HEK293T (cell line): ENCODE data around the gene ASCC1.

Source experiments
- CTCF ChIA-PET: fragments of 350-600 bp; formaldehyde crosslinking; extraction: SDS; loops from one replicate; lab custom pipeline; 2021; ENCODE audit warnings: antibody characterized with exemption, inconsistent platforms; lab: Yijun Ruan, JAX
- POLR2A ChIA-PET: fragments of 350-600 bp; formaldehyde crosslinking; extraction: SDS; loops from one replicate; lab custom pipeline; 2020; ENCODE audit warnings: antibody characterized with exemption, inconsistent platforms; lab: Yijun Ruan, JAX
- DNase-seq: peaks from one replicate; pipeline ENCODE4 v3.0.0; 2012; ENCODE audit warnings: mixed read lengths; ENCODE audit errors: extremely low spot score
- ARNT ChIP-seq: fragments of 450-650 bp; IDR thresholded peaks from 2 replicates; pipeline ENCODE4 v1.6.1; 2017; ENCODE audit warnings: mild to moderate bottlenecking
- BHLHE40 ChIP-seq: fragments of 450-650 bp; IDR thresholded peaks from 2 replicates; pipeline ENCODE4 v1.6.1; 2016; ENCODE audit warnings: mild to moderate bottlenecking, moderate library complexity, borderline replicate concordance
- CTBP1 ChIP-seq: fragments of 450-650 bp; IDR thresholded peaks from 2 replicates; pipeline ENCODE4 v1.6.1; 2016; ENCODE audit warnings: borderline replicate concordance
- ELF4 ChIP-seq: fragments of 450-650 bp; IDR thresholded peaks from 2 replicates; pipeline ENCODE4 v1.6.1; 2017; ENCODE audit warnings: antibody characterized with exemption
- FOXA1 ChIP-seq: fragments of 450-650 bp; IDR thresholded peaks from 2 replicates; pipeline ENCODE4 v1.6.1; 2016; ENCODE audit warnings: mild to moderate bottlenecking
- FOXK2 ChIP-seq: fragments of 450-650 bp; IDR thresholded peaks from 2 replicates; pipeline ENCODE4 v1.6.1; 2016; ENCODE audit warnings: mild to moderate bottlenecking
- FOXM1 ChIP-seq: fragments of 450-650 bp; IDR thresholded peaks from 2 replicates; pipeline ENCODE4 v1.6.1; 2017; ENCODE audit warnings: mild to moderate bottlenecking, borderline replicate concordance
- HDGF ChIP-seq: fragments of 450-650 bp; IDR thresholded peaks from 2 replicates; pipeline ENCODE4 v1.6.1; 2017; ENCODE audit warnings: antibody characterized with exemption, borderline replicate concordance
- L3MBTL2 ChIP-seq: fragments of 450-650 bp; conservative IDR thresholded peaks from 2 replicates; pipeline ENCODE4 v1.6.1; 2016; ENCODE audit warnings: mild to moderate bottlenecking
- LEF1 ChIP-seq: fragments of 450-650 bp; IDR thresholded peaks from 2 replicates; pipeline ENCODE4 v1.6.1; 2017; ENCODE audit warnings: mild to moderate bottlenecking, borderline replicate concordance
- NFRKB ChIP-seq: fragments of 450-650 bp; IDR thresholded peaks from 2 replicates; pipeline ENCODE4 v1.6.1; 2016; ENCODE audit warnings: mild to moderate bottlenecking, moderate library complexity
- SP1 ChIP-seq: fragments of 450-650 bp; IDR thresholded peaks from 2 replicates; pipeline ENCODE4 v1.6.1; 2017
- SUZ12 ChIP-seq: fragments of 450-650 bp; IDR thresholded peaks from 2 replicates; pipeline ENCODE4 v1.6.1; 2016; ENCODE audit warnings: mild to moderate bottlenecking
- TARDBP ChIP-seq: fragments of 450-650 bp; IDR thresholded peaks from 2 replicates; pipeline ENCODE4 v1.6.1; 2016
- ZNF384 ChIP-seq: fragments of 450-650 bp; IDR thresholded peaks from 2 replicates; pipeline ENCODE4 v1.6.1; 2016
- TF ChIP-seq, protein P1 (sequence below): fragments of 450-650 bp; IDR thresholded peaks from 2 replicates; pipeline ENCODE4 v1.6.1; 2016

The ASCC1 gene

DNA sequence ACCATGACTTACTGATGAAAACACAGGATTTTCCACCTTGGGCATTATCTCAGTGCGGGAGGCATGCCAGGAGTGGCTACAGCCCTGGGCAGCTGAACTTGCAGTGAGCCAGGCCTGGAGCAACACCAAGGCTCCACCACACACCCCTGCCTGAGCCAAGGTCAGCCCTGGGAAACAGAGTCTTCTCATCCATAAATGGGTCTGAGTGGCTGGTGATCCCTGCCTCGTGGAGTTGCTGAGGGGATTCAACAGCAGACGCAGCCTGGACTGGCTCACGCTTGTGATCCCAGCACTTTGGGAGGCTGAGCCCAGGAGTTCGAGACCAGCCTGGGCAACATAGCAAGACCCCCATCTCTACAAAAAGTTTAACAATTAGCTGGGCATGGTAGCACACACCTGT is 160.0 kb downstream of the ASCC1 start:
- no peak for DNase-seq
- CTCF ChIA-PET, result no interaction called here
- POLR2A ChIA-PET, result interaction anchor here (2.4 kb wide), 1 partner anchor 265 kb away, joined by 6 read pairs; no protein-coding TSS in a partner anchor
- TF ChIP-seq, protein P1, sequence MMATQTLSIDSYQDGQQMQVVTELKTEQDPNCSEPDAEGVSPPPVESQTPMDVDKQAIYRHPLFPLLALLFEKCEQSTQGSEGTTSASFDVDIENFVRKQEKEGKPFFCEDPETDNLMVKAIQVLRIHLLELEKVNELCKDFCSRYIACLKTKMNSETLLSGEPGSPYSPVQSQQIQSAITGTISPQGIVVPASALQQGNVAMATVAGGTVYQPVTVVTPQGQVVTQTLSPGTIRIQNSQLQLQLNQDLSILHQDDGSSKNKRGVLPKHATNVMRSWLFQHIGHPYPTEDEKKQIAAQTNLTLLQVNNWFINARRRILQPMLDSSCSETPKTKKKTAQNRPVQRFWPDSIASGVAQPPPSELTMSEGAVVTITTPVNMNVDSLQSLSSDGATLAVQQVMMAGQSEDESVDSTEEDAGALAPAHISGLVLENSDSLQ, result no peak
- TF ChIP-seq LEF1 (no peak), FOXK2 (no peak), HDGF (no peak), SP1 (no peak), SUZ12 (no peak), BHLHE40 (no peak)

GRCh38 chr10:72053690-72054089 is 162.4 kb downstream of the ASCC1 start:
- POLR2A ChIA-PET, result no interaction called here
- CTCF ChIA-PET, result no interaction called here
- DNase-seq, result no peak
- TF ChIP-seq LEF1 (no peak), TARDBP (no peak), HDGF (no peak), ARNT (no peak)

DNA sequence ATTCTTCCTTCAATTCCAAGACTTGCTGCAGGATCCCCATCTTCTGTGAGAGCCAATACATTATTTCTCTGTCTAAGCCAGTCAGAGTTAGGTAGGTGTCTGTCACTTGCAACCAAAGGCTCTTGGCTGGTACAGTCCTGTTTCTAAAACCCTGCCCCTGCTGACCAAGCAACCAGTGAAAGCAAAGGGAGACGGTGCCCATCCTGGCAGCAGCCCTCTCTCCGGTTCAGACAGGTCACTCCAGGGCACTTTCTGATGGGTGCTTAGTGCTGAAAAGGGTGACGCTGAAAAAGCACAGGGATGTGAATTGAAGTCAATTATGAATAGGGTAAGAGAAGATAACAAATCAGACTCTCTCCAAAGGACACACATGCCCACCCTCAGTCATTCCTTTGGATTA is 165.2 kb downstream of the ASCC1 start:
- TF ChIP-seq FOXK2 (no peak), L3MBTL2 (no peak), CTBP1 (no peak), TARDBP (no peak), ARNT (no peak), FOXM1 (no peak)
- ChIA-PET CTCF (interaction anchor here (1.0 to 1.8 kb wide), 2 partner anchors 9 to 281 kb away, joined by 3 to 5 read pairs; no protein-coding TSS in a partner anchor), POLR2A (no interaction called here)
- DNase-seq, result no peak

GRCh38 chr10:72049969-72050781 is 165.9 kb downstream of the ASCC1 start:
- ChIA-PET POLR2A (interaction anchor here (0.6 kb wide), 1 partner anchor 224 kb away, joined by 3 read pairs; the partner anchor contains the start of gene DDIT4), CTCF (interaction anchor here (0.6 to 2.8 kb wide), 5 partner anchors 10 to 282 kb away, joined by 3 to 24 read pairs (median 5); no protein-coding TSS in a partner anchor)
- no peak for DNase-seq
- TF ChIP-seq SUZ12 (no peak), NFRKB (no peak), BHLHE40 (no peak), ZNF384 (no peak), ELF4 (no peak), FOXM1 (no peak), LEF1 (no peak), HDGF (no peak), TARDBP (no peak), CTBP1 (no peak), FOXA1 (no peak), SP1 (no peak), FOXK2 (no peak), L3MBTL2 (no peak), ARNT (no peak)
- TF ChIP-seq, protein P1, result no peak

- no peak for TF ChIP-seq HDGF
- no peak for TF ChIP-seq CTBP1
- TF ChIP-seq ARNT, result no peak
- TF ChIP-seq ELF4, result no peak
- TF ChIP-seq FOXM1, result no peak
- ChIA-PET CTCF (interaction anchor here (0.7 to 2.8 kb wide), 9 partner anchors 10 to 189 kb away, joined by 3 to 24 read pairs (median 4); no protein-coding TSS in a partner anchor), POLR2A (no interaction called here)
- no peak for DNase-seq
These were observed 166.6 kb downstream of the ASCC1 start for GRCh38 chr10:72049472-72049871.

- TF ChIP-seq SUZ12 (no peak), FOXK2 (no peak), FOXM1 (no peak), ELF4 (no peak), SP1 (no peak), LEF1 (no peak)
- TF ChIP-seq, protein P1, result no peak
- DNase-seq, result peak; percentile 91
- POLR2A ChIA-PET, result interaction anchor here (0.5 to 1.3 kb wide), 4 partner anchors 9 to 227 kb away, joined by 3 read pairs; no protein-coding TSS in a partner anchor
- CTCF ChIA-PET, result interaction anchor here (0.5 to 2.8 kb wide), 27 partner anchors 10 to 269 kb away, joined by 3 to 24 read pairs (median 3); no protein-coding TSS in a partner anchor
These were observed 167.5 kb downstream of the ASCC1 start for GRCh38 chr10:72048450-72049124.
